HG03103 (cell line): ENCODE data around the gene APLNR.

Source experiments
- ATAC-seq: cut with Tn5 transposase; IDR thresholded peaks from one replicate; pipeline ENCODE4 v1.9.1; 2021; ENCODE audit warnings: low read depth; ENCODE audit not compliant: unreplicated experiment

The APLNR gene

DNA sequence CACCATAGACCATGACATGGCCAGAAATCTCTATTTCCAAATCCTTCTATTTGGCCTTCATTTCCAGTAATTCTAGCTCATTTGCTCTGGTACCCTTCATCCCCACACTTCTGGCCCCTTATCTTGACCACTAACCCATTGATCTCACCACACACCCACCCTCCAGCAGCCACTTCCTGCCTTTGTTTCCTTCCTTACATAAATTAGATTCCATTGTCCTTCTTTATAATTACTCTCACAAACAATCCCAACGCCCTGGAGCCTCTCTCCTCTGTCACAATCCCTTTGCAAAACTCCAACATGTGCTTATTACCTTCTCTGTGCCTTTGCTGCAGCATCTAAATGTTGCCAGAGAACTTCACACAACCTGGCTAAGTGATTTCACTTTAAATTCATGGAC, 14.8 kb downstream of the APLNR start:
- ATAC-seq: no peak

DNA sequence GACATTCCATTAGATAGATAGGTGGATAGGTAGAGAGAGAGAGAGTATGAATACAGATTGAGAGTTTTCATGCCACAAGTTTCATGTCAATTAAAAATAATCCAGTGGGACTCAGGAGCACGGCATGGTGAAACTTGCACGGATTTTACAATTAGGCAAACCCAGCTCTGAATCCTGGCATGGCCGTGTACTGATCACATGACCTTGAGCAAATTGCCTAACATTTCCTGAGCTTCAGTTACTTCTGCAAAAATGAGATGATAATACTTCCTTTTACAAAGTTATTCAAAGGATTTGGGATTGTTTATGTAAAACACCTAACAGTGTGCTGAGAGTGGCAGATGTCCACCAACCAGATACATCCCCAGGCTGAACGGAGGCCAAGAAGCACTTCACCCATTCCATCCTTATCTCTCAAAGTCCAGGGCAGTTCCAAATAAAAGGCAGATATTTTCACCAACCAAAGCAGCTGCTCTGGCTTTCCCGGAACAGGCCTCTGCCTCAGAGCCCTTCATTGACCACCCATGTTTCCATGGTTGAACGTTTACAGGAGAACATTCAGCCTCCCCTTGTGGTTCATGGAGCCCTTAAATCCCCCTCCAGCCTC, 17.9 kb downstream of the APLNR start:
- no peak for ATAC-seq

DNA sequence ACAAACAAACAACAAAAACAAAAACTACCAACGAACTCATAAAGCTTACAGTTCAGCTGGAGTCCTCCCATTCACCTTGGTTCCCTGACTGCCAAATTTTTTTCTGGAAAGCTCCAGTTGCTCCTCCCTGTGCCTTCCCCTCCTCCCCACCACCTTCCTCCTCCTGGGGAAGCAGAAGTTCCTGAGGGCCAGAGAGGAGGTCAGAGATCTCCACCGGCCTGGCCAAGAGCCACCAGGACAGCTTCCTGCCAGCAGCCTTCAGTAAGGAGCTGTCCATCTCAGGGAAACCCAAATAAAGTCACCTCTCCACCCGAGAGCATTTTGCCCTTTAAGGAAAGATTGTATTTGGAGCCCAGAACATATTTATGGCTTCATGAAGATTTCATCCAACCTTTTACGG, 20.0 kb downstream of the APLNR start:
- no peak for ATAC-seq

DNA sequence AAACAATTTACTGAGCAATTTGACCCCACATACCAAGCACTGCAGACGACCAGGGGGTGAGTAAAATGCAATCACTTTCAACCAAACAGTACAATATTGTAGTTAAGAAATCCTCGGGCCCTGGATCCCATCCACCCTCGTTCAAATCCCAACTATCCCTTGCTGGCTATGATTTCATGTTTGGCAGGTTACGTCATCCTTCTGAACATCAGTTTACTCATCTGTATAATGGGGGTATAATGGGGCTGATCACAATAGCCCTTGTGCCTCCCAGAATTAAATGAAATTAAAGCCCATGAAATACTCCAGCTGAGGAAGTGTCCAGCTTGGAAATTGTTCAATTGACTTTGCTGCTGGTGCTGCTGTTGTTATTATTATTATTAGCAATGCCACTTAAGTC, 20.6 kb downstream of the APLNR start:
- ATAC-seq: no peak

DNA sequence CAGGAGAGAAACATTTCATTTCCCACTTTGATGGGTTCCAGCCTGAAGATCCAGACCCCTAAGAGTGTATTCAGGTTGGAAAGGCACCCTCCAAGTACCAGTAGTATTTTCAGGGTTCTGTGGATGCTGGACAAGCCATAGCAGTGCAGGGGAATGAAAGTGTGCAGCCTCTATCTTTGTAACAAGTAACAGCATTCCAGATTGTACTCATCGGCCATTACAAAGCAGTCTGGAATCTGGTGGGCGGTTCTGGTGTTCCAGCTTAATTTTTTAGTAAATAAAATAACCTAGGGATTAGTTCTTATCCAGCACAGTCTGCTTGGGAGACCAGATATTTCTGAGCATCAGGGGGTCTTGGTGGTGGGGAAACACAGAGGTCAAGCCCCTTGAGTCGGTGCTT, 22.6 kb downstream of the APLNR start:
- ATAC-seq: no peak

DNA sequence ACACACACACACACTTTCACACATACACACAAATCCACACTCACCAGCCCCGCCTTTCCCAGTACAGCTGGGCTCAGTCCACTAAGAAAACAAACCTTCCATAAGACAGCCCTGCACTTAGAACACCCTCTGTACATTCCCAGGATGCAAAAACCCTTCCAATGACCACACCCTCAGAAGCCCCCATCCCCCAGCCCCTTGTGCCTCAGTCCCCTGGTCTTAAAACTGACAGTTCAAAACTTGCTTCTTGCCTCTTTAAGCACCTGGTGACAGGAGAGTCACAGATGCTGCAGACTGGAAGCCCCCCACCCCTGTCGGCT, 23.0 kb downstream of the APLNR start:
- no peak for ATAC-seq

DNA sequence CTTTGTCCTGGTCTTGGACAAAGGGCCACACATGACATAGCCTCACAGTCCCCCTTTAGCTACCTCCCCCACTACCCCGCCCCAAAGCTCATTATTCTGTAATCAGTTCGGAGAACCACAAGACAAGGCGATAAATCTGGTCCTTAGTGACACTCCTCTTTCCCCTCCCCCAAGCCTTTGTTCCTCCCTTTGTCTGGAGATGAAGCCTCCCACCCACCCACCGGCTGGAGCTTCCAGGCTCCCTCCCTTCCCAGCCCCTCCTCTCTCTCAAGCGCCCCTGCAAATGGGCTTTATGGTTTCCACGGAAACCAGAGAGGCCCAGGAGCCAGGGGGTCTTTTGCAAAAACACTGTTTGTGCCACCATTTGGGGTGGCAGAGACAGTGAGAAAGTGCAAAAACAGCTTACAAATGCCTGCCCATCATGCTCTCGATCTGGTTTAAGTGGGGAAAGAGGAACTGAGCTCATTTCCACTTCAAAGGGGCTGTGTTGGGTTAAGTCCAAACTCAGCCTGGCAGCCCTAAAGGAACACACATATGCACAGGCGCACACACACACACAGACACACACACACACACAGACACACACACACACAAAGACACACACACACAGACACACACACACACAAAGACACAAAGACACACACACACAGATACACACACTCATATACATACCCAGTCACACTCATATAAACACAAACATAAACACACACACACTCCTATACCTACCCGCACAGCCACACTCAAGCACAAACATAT, 23.5 kb downstream of the APLNR start:
- no peak for ATAC-seq

DNA sequence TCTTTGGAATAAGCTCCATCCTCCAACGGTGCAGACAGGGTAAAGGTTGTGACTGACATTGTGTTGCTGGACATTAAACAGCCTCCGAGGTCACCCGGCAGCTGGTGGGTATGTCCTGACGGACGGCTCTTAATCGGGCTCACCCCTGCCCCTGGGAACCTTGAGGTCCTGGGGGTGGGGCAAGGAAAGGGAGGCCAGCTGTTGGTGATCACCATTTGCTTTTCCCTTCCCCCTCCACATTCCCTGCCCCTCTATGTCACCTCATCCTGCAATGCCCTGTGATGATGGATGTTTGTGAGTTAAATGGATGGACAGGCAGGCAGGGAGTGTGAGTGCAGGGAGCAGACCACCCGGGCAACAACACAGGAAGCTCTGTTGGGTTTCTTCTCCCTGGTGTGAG, 26.3 kb downstream of the APLNR start:
- no peak for ATAC-seq

DNA sequence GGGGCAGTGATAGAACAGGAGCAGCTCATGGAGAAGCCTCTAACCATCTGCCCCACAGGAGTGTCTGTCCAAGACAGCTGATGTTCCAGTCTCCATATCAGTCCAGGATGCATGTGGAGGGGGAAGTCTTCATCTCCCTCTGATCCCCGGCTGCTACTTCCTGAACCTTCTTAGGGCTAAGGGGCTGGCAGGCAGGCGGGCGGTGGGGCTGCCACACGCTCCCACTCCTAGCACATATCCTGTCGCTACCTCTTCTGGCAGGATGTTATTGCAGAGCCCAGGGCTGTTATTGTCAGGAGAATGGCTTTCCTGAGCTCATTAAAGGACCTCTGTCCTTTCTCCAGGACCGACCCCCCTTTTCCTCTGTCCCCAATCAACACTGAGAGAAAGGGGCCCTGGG, 29.9 kb downstream of the APLNR start:
- no peak for ATAC-seq

DNA sequence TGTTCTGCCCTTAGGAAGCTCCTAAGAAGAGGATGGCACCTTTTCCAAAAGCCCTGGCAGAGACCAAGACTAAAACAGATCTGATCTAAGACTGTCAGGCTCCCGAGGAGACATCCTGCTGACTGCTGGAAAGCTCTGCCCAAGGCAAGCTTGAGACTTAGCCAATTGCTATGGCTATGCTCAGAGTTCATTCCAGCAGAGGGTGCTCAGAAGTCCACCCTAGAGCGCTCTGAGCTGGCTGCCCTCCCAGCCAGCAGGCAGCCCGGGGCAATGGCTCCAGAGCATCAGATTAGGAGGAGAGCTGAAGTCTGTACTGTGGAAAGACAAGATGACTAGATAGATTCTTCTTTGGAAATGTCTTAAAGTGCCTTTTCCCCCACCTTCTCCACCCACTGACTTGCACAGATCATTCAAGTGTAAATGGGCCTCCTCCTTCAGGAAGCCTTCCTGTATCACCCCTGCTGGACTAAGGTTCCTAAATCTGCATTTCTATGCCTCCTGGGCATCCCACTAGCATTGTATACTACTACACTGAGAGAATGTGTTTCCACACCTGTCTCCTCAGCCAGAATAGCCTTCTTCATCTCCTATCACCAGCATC, 31.9 kb downstream of the APLNR start:
- no peak for ATAC-seq

DNA sequence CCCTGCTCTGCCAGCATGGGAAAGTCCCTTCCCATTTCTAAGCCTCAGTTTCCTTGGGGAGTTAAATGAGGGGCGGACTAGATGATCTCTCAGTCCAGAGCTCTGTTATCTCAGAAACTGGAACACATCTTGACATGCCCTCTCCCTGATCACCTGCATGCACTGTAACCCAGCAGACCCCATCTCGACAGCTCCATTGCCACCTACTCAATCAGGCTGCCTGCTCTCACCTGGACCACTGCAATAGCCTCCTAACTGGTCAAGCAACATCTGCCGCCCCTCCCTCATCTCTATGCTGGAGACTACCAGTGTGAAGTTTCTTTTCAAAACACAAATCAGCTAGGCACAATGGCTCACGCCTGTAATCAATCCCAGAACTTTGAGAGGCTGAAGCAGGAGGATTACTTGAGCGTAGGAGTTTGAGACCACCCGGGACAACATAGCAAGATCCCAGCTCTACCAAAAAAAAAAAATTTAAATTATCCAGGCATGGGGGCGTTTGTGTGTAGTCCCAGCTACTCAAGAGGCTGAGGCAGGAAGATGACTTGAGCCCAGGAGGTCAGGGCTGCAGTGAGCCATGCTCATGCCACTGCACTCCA, 33.1 kb downstream of the APLNR start:
- ATAC-seq: no peak

DNA sequence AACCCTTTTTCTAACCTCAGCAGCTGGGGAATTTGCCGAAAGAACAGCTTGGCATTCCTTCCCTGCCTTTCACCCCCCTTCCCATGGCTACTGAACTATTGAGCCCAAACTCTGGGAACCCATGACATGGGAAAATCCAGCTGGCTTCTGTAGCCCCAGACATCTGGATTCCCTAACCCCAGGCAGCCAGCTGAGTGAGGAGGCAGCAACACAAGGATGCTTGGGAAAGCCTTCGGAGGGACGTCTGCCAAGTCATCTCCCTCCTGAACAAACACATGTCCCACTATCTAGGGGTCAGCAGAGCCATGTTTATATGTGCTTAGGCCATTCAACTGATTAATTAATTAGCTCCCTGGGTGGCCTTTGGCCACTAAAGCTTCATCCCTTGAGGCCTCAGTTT, 33.7 kb downstream of the APLNR start:
- ATAC-seq: no peak

DNA sequence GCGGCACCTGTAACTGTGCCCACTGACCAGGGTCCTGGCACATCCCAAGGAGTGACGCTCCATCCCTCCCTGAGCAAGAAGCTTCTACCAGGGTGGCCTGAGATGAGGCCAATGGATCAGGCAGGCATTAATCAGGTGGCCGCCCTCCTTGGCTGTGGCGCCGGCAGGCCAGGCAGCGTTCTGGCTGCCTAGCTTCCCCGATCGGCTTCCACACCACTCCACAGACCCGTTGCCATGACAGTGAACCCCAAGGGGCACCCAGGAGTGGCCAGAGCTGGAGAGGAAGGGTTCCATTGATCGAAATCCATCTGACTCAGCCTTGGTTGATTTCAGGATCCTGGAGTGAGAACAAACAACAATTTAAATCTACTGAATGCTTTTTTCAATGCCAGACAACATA, 34.8 kb downstream of the APLNR start:
- no peak for ATAC-seq

DNA sequence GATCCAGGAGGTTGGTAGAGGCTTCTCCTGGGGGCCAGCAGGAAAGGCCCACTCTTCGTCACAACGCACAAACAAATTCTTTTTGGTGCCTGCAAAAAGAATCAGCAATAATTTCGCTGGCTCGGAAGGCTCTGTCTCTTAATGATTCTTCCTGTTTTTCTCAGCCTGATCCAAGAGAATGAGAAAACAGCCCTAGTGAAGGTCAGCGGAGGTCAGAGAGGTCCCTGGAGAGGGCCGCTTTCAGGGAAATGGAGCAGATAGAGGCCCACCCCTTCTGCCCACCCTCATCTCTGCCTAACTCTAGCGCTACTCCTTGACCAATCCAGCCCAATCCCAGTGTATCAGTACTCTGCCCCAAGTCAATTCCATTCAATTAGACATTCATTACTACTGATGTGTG, 36.1 kb downstream of the APLNR start:
- no peak for ATAC-seq

DNA sequence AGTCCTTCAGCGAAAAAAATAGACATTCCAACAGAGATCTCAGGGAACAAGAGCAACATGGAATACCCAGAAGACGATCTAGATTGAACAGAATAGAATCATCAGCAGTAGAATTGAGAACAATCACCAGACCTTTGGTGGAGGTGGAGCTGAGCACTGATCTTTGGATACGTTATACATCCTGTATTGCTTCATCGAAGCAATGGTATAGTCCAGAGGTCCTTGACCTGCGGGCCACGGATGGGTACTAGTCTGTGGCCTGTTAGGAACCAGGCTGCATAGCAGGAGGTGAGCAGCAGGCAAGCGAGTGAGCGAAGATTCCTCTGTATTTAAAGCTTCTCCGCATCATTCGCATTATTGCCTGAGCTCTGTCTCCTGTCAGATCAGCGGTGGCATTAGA, 37.7 kb downstream of the APLNR start:
- ATAC-seq: no peak

DNA sequence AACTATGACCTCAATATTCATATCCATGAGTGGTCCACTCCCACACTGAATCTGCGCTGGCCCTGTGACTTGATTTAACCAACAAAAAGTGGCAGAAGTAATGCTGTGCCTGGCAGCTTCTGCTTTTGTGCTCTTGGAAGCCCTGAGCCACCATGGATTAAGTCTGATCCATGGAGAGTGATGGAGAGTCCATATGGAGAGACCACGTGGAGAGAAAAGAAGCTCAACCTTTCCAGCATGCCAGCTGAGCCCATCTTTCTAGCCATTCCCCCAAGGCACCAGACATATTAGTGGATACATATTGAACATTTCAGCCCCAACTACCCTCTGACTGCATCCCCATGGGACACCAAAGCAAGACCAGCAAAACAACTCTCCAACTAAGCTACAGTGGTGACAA, 39.3 kb downstream of the APLNR start:
- no peak for ATAC-seq

DNA sequence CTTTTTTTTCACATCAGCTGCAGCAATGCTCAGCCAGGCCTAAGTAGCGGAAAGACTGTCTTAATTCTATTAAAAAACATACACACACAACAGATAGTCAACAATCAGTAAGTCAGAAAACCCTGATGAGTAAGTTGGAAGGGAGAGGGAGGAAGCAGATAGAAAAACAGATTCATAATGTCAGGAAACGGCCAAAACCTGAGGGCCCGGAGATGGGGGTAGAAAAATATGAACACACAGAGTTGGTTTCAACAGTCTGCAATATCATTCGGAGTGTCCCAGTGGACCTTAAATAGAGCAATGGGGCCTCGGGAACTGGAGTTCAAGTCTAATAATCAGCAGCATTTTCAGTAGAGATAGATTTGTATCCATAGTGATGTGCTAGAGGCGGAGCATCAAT, 40.5 kb downstream of the APLNR start:
- no peak for ATAC-seq

DNA sequence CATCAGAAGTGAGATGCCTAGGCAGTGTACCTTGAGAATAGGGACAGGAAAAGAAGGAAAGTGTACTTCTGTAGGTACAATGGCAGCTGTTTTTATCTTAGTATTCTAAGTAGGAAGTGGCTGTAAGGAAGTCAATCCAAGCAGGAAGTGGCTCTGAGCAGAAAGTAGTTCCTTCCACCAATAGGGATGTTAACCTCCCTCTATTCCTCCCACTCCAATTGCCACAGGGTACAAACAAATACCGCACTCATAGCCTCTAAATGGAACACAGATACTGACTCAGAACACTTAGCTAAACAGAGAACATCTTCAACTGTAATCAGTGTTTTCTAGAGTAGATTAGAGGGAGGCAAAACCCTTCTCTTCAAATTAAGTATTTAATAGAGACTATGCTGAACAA, 44.7 kb downstream of the APLNR start:
- no peak for ATAC-seq

DNA sequence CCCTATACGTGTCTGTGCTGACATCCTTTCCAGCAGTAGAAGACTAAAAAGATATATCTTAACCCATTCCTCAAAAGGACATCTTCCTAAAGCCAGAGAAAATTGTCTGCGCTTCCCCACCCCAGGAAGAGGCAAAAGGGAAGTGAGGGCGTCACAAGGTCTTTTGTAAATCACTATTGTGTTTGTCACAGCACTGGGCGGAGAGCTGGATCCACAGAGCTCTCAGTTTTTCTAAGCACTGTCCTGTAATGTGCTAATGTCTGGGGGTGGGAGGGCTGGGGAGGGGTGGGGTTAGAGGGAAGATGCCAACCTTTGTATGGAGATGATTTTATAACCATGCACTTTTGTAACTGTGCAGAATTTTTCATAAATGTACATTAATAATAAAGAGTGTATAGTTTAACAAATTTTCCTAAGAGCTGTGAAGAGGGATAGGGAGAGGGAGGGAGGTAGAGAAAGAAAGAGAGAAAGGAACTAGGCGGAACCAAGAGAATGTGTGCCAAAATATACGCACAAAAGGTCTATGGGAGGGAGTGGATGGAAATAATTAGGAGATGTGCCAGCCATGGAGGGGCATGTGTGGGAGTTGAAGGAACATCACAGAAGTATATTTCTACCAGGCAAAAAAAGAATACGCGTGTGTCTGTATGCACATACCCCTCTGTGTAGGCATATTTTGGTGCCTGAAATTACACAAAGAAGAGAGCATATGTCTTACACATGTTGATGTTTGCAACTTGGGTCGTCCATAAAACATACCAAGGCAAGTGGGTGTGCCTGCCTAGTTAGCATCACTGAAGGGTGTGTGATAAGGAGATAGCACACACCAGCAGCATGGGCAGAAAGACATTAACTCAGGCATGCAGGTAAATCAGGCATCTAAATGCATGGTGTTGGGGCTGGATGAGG, 45.5 kb downstream of the APLNR start:
- no peak for ATAC-seq

DNA sequence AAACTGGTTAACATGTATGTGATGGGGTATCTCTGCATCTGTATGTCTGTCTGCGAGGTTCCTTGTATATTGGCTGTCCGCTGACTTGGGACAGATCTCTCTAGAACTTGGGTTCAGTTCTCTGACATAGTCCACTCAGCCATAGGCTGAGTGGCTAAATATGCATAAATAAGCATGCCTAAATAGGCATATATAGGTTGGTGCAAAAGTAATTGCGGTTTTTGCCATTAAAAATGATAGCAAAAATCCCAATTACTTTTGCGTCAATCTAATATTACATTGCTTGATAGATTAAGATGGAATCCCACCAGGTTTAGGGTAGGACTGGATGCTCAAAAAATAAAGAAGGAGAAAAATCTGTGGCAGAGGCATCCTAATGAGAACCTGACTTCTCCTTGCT, 46.5 kb downstream of the APLNR start:
- ATAC-seq: no peak
